Tibial artery (tissue), 4 donors: ENCODE results near the gene FKBP10.
"Not testable (repeated sequence)": the region's sequence is repeated elsewhere in the genome, so short reads cannot be mapped to it uniquely, and the experiment has no call there.

Source experiments
- DNase-seq, 2 donors: peaks; one replicate each; pipeline ENCODE4 v3.0.0-alpha.2; 2019
- H3K27ac ChIP-seq, 2 donors: fragments of 200-600 bp; sonication (generic) in 1 of 2; 1 replicate in 1 of 2; 2 replicates in 1 of 2; pipeline ENCODE4 v1.5.1; 2018 to 2019; ENCODE audit warnings: mild to moderate bottlenecking in 1 of 2
- H3K27me3 ChIP-seq, 2 donors: fragments of 200-600 bp; sonication (generic) in 1 of 2; one replicate each; pipeline versions ENCODE4 v1.5.1 to v1.6.0; 2016 to 2019
- H3K36me3 ChIP-seq, 3 donors: fragments of 200-600 bp; sonication (generic) in 2 of 3; one replicate each; pipeline ENCODE4 v1.5.1; 2016 to 2019; ENCODE audit warnings: mild to moderate bottlenecking in 2 of 3
- H3K4me1 ChIP-seq, 4 donors: fragments of 200-600 bp; sonication (generic) in 2 of 4; 1 replicate in 3 of 4; 2 replicates in 1 of 4; pipeline ENCODE4 v1.5.1; 2016 to 2019
- H3K4me3 ChIP-seq, 2 donors: fragments of 200-600 bp; sonication (generic) in 1 of 2; 1 replicate in 1 of 2; 2 replicates in 1 of 2; pipeline ENCODE4 v1.5.1; 2018 to 2019; ENCODE audit warnings: mild to moderate bottlenecking in 2 of 2
- H3K9me3 ChIP-seq, 3 donors: fragments of 200-600 bp; sonication (generic) in 1 of 3; one replicate each; pipeline ENCODE4 v1.5.1; 2016 to 2019
- intact Hi-C: fragments of 100-400 bp; cut with DNase I; formaldehyde crosslinking; loops from one replicate; pipeline ENCODE4 v1.15.0; 2023; ENCODE audit warnings: low total_unique reads
- TF ChIP-seq, protein P1 (sequence below), 2 experiments: fragments of 200-600 bp in 1 of 2; fragments of 450-650 bp in 1 of 2; IDR thresholded peaks; one replicate each; pipeline ENCODE4 v1.5.1; 2017 to 2019; ENCODE audit warnings: antibody characterized with exemption in 2 of 2, mild to moderate bottlenecking in 1 of 2, moderate library complexity in 1 of 2

The FKBP10 gene

GRCh38 chr17:41823580-41823979 is 10.8 kb downstream of the FKBP10 start:
- Histone ChIP-seq H3K9me3 (no peaks in the 10 kb centered on the region), H3K4me1 (no peaks in the 10 kb centered on the region)
- TF ChIP-seq, protein P1, sequence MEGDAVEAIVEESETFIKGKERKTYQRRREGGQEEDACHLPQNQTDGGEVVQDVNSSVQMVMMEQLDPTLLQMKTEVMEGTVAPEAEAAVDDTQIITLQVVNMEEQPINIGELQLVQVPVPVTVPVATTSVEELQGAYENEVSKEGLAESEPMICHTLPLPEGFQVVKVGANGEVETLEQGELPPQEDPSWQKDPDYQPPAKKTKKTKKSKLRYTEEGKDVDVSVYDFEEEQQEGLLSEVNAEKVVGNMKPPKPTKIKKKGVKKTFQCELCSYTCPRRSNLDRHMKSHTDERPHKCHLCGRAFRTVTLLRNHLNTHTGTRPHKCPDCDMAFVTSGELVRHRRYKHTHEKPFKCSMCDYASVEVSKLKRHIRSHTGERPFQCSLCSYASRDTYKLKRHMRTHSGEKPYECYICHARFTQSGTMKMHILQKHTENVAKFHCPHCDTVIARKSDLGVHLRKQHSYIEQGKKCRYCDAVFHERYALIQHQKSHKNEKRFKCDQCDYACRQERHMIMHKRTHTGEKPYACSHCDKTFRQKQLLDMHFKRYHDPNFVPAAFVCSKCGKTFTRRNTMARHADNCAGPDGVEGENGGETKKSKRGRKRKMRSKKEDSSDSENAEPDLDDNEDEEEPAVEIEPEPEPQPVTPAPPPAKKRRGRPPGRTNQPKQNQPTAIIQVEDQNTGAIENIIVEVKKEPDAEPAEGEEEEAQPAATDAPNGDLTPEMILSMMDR (IDR thresholded peaks at IDR 0.05), result no peak

DNA sequence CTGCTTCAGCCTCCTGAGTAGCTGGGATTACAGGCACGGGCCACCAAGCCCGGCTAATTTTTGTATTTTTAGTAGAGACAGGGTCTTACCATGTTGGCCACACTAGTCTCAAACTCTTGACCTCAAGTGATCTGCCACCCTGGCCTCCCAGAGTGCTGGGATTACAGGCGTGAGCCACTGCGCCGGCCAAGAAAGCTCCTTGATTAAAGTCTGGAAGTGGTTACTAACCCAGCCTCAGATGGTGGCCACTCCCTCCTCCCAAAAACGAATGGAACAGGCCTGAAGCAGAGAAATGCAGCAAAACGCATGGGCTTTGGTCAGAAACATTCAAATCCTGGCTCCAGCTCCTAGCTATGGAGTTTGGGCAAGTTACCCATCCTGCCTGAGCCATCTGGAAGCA is 11.3 kb downstream of the FKBP10 start:
- no peak overlapping the region for H3K4me3 ChIP-seq
- TF ChIP-seq, protein P1 (IDR thresholded peaks at IDR 0.05), result no peak
- no peaks in the 10 kb centered on the region for H3K9me3 ChIP-seq
- no peak for DNase-seq
- no peaks in the 10 kb centered on the region for H3K27me3 ChIP-seq
- intact Hi-C loops, result no loop called here
- H3K27ac ChIP-seq, result no peak overlapping the region
- no peaks in the 10 kb centered on the region for H3K4me1 ChIP-seq
- H3K36me3 ChIP-seq, result peaks cover 35 to 57% (median 36%) of the 10 kb centered on the region in 3 donors

More at GRCh38 chr17:41823580-41823979, 10.8 kb downstream of the FKBP10 start:
- Histone ChIP-seq H3K4me3 (no peak overlapping the region), H3K27me3 (no peaks in the 10 kb centered on the region), H3K27ac (no peak overlapping the region), H3K36me3 (peaks cover 30 to 54% (median 31%) of the 10 kb centered on the region in 3 donors)
- DNase-seq, result no peak
- intact Hi-C loops, result no loop called here

- Histone ChIP-seq H3K27me3 (no peaks in the 10 kb centered on the region), H3K36me3 (peaks cover 46 to 63% (median 47%) of the 10 kb centered on the region in 3 donors), H3K27ac (no peak overlapping the region), H3K4me1 (no peaks in the 10 kb centered on the region), H3K9me3 (no peaks in the 10 kb centered on the region), H3K4me3 (no peak overlapping the region)
- no peak for DNase-seq
- TF ChIP-seq, protein P1 (IDR thresholded peaks at IDR 0.05), result no peak
- intact Hi-C loops, result no loop called here
Observed at GRCh38 chr17:41825175-41825845, 12.5 kb downstream of the FKBP10 start.

- intact Hi-C loops, H3K27ac ChIP-seq, H3K27me3 ChIP-seq, H3K4me1 ChIP-seq, H3K4me3 ChIP-seq, H3K9me3 ChIP-seq: not testable (repeated sequence)
- DNase-seq, result peak in 1 of 2 donors; percentile 38
- peaks cover 59 to 80% (median 79%) of the 10 kb centered on the region in 3 donors for H3K36me3 ChIP-seq
Observed at GRCh38 chr17:41829961-41830360, 17.2 kb downstream of the FKBP10 start.

DNA sequence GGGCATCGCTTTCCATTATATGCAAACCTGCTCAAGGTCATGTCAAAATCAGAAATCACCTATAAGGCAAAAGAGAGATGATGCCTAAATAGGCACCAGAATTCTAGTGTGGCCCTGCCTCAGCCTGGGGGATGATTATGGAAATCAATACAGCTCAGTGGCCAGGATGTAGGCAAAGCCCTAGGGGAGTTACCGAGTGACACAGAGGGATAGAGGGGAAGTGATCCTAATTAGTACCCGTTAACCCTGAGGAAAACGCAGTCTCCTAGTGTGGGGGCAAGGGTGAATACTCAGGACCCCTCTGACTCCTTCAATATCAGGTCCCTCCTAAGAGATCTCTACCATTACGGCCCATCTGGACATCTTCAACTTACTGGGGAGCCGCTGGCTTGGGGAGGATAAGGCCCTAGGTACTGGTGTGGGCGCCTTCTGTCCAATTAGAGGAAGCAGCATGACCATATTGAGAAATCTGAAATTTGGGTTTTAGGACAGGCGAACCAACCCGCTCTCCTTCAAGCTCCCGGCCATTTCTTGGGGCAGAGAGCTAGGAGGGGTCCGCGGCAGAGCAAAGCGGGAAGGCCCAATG is 22.5 kb downstream of the FKBP10 start:
- peak in 1 of 2 donors; percentile 48 for DNase-seq
- intact Hi-C loops, result no loop called here
- H3K27ac ChIP-seq, result peak overlapping the region; percentile 89 to 92

More for the DNA sequence above, 22.5 kb downstream of the FKBP10 start:
- peaks cover 15 to 33% (median 26%) of the 10 kb centered on the region in 3 donors for H3K36me3 ChIP-seq
- H3K4me1 ChIP-seq, result peaks cover 0 to 18% (median 15%) of the 10 kb centered on the region in 4 donors
- no peaks in the 10 kb centered on the region for H3K27me3 ChIP-seq
- H3K4me3 ChIP-seq, result peak overlapping the region; percentile 81 to 83
- TF ChIP-seq, protein P1 (IDR thresholded peaks at IDR 0.05), result no peak
- no peaks in the 10 kb centered on the region for H3K9me3 ChIP-seq
